HG03354 (cell line): ENCODE data around the gene KRT222.

Experiments
- ATAC-seq: cut with Tn5 transposase; IDR thresholded peaks from one replicate; pipeline ENCODE4 v1.9.1; 2021; ENCODE audit warnings: mild to moderate bottlenecking; ENCODE audit not compliant: unreplicated experiment, poor library complexity, severe bottlenecking

KRT222 gene

GRCh38 chr17:40617678-40618240, 47.2 kb downstream of the KRT222 start:
- ATAC-seq: no peak

- no peak for ATAC-seq
These were observed 48.4 kb downstream of the KRT222 start for GRCh38 chr17:40616592-40616991.

- ATAC-seq: no peak
These were observed 49.0 kb downstream of the KRT222 start for GRCh38 chr17:40615841-40616476.

GRCh38 chr17:40615068-40615840, 49.7 kb downstream of the KRT222 start:
- peak; percentile 65 for ATAC-seq

DNA sequence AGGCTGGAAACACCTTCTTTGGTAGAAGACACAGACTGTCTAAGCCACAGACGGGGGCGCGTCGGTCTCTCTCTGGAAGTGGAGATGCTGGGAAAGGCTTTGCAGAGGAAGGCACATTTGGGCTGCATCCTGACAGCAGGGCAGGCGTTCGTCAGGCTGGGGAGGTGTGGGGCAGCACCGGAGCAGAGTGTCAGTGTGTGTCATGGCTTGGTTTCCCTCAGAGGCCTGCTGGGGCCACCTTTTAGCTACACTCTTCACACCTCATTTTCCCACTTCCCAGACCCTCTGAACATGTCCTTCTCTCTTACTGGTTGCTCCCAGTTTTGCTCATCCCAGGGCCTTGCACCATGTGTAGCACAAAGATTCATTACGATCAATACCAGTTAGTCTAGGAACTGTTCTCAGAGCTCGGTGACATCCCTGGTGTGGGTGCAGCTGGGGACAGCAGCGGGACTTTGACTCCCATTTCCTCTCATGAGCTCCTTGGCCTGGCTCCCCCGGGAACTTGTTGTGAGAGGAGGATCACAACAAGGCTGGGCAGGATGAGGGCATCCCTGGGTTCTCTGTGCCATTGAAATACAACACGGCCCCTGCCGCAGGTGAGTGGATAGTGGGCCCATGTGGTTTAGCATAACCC, 50.4 kb downstream of the KRT222 start:
- ATAC-seq: peak; percentile 6

DNA sequence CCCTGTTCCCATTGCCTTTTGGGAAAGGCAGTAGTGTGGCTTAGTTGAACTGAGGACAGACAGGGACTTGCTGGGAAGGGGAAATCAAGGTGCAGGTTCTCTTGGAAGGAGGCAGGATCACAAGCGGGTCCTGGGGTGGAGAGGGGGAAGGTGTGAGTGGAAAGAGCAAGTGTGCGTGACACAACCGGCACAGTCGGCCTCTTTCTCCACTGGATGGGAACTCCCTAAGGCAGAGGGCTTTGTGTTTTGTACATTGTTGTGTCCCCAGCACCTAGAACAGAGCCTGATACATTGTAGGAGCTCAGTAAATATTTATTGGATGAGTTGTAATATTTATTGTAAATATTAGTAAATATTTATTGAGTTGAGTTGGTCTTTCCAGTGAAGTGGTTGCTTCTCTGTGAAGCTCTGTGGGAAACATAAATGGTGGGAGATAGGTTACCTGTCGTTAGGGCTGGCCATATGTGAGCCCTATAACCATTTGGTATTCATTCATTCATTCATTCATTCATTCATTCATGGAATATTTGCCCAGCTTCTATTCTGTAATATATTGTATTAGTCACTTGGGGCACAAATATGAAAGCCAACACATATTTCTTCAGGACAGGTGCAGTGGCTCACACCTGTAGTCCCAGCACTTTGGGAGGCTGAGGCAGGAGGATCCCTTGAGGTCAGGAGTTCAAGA, 51.4 kb downstream of the KRT222 start:
- no peak for ATAC-seq

DNA sequence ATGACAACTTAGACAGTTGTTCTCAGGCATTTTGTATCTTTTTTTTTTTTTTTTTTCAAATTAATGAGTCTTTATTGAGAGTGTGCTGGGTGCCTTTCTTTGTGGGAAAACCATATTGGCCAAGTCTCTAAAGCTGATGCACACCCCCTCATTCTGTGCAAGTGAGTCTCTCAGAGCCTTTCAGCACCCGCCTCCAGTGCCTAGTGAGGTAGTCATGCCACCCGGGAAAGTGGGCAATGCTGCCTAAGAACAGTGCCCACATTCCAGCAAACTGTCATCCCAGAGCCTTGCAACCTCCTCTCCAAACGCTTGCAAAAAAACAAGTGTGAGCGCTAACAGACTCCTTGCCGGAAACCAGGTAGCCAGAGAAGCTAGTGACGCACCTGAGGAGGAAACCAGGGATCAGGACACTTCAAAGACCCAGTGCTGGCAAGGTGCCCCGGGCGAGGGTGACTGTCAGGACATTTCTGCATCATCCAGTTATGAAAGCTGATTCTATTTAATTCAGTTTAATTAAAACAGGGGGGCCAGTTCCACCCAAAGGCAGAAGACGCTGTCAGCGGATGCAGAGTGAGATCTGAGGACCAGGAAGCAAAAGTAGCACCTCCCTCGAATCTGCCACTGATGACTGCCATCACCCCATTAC, 52.3 kb downstream of the KRT222 start:
- no peak for ATAC-seq

GRCh38 chr17:40611840-40612474, 53.0 kb downstream of the KRT222 start:
- ATAC-seq: no peak

- ATAC-seq: no peak
These were observed 54.6 kb downstream of the KRT222 start for GRCh38 chr17:40610359-40610758.

- ATAC-seq: no peak
These were observed 56.9 kb downstream of the KRT222 start for GRCh38 chr17:40608061-40608581.

DNA sequence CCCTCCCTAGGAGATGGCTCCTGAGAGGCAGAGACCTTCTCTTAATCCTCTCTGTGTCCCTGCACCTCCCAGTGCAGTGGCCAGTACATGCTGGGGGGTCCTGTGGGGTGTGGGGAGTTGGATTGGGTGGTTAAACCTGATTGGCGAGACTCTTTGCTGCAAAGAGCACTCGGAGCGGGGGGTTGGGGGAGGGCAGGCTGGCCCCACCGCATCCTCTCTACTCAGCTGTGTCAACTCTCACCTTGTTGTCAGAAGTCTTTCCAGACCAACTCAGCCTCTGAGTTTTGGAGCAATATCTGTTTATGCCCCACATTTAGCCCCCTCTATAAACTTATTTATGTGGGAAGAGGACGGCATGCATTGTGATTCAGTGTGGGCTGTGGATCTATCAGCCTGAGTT, 57.3 kb downstream of the KRT222 start:
- no peak for ATAC-seq

DNA sequence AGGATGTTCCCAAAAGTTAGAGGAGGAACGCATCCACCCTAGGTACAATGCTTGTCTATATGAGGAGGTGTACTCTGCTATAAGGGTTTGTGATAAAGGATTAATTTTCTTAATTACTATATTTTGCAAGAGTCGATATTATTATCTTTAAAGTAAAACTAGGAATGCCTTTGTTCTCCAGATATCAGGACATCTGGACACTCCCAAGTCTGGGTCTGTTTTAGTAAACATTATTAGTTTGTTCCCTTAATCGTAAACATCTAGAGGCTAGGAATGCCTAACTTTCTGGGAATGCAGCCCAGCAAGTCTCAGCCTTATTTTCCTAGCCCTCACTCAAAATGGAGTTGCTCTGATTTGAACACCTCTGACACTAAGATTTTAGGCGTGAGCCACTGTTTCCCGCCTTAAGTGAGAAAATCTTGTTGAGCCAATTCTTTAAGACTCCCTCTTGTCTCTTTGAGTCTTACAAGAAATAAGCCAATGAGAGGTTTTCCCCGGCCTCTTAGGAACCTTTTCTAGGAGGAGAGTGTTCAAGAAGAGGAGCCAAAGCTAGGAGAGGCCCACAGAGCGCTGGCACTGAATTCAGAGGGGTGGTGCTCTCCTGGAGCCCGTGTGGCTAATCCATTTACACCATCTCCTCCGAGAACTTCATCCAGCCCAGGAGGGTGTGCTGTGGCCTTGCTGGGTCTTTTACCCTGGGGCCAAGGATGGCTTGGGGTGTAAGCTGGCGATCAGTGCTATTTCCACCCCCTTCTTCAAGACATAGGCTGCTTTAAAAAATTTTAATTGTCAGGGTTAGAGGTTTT, 58.2 kb downstream of the KRT222 start:
- ATAC-seq: no peak

DNA sequence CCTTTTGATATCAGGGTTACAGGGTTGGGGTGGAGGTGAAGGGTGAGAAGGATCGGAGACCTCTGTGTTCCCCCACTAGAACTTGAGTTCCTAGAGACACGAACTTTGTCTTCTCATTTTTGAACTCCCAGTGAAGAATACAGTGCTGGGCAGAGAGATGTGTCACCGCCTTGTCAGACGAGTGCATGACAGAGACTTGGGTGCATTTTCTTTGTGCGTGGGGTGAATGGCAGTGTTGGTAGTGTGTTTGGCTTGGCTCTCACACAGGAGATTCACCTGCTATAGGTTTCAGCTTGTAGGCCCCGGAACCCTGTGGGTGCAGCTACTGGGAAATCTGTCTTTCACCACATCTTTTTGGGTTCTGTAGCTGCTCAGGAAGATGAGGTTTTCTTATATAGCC, 59.7 kb downstream of the KRT222 start:
- ATAC-seq: no peak
